ENCODE data around the gene LRP1. TPM values are rescaled to one million over a fixed set of nuclear protein-coding genes. Genes with fewer than 3 reads are reported as not detected.

The LRP1 gene
- total RNA-seq, 2 donors from 2014 or later = 1.3 to 5.9 TPM

DNA sequence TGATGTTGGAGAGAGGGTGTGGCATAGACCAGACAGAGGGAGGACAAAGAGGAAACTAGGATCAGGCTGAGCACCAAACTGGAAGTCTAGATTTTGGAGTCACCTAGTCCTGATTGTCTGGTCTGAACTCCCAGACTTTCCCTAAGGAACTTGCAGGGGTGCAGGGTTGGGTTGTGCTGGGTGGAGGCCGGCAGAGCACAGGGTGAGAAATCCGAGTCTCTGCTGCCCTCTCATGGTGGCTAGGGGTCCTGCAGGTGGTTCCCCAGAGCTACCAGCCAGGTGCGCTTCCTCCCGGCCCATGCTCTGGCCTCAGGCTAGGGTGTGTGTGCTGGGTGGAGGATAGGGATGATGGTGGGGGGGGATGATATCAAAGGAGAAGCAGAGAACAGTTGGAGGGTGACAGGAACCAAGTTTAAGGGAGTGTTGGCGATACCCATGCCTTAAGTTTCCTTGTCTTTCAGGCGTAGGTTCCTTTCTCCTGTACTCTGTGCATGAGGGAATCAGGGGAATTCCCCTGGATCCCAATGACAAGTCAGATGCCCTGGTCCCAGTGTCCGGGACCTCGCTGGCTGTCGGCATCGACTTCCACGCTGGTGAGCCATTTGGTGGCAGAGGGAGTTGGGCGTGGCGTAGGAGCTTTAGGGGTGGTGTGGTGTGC is 54.8 kb downstream of the LRP1 start:
- Mint-ChIP-seq H3K9me3 (no peaks in the 10 kb centered on the region), H3K27ac (no peak overlapping the region)
- peak; percentile 94 to 97 for ATAC-seq

GRCh38 chr12:57183939-57184725 is 55.8 kb downstream of the LRP1 start:
- H3K36me3 Mint-ChIP-seq = no peaks in the 10 kb centered on the region
- no peak for ATAC-seq
- no peak for DNase-seq (ENCODE audit: low spot score in 2 of 2)
- H3K9me3 Mint-ChIP-seq = no peaks in the 10 kb centered on the region
- H3K27ac Mint-ChIP-seq = no peak overlapping the region

More for the DNA sequence above, 54.8 kb downstream of the LRP1 start:
- DNase-seq (ENCODE audit: low spot score in 2 of 2) = peak; percentile 75 to 87
- no peaks in the 10 kb centered on the region for H3K36me3 Mint-ChIP-seq

DNA sequence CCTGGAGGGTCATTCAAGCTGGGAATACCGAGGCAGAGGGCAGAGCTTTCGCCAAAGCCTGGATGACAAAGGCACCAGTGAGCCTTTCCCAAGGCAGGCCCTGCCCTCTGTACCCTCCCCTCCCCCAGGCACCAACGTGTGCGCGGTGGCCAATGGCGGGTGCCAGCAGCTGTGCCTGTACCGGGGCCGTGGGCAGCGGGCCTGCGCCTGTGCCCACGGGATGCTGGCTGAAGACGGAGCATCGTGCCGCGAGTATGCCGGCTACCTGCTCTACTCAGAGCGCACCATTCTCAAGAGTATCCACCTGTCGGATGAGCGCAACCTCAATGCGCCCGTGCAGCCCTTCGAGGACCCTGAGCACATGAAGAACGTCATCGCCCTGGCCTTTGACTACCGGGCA is 57.1 kb downstream of the LRP1 start:
- DNase-seq (ENCODE audit: low spot score in 2 of 2) = no peak
- no peaks in the 10 kb centered on the region for H3K9me3 Mint-ChIP-seq
- H3K27ac Mint-ChIP-seq = no peak overlapping the region
- ATAC-seq = no peak
- no peaks in the 10 kb centered on the region for H3K36me3 Mint-ChIP-seq

- Mint-ChIP-seq H3K9me3 (no peaks in the 10 kb centered on the region), H3K27ac (no peak overlapping the region), H3K36me3 (no peaks in the 10 kb centered on the region)
- ATAC-seq = no peak
- no peak for DNase-seq (ENCODE audit: low spot score in 2 of 2)
Observed at GRCh38 chr12:57185906-57186508, 57.7 kb downstream of the LRP1 start.

DNA sequence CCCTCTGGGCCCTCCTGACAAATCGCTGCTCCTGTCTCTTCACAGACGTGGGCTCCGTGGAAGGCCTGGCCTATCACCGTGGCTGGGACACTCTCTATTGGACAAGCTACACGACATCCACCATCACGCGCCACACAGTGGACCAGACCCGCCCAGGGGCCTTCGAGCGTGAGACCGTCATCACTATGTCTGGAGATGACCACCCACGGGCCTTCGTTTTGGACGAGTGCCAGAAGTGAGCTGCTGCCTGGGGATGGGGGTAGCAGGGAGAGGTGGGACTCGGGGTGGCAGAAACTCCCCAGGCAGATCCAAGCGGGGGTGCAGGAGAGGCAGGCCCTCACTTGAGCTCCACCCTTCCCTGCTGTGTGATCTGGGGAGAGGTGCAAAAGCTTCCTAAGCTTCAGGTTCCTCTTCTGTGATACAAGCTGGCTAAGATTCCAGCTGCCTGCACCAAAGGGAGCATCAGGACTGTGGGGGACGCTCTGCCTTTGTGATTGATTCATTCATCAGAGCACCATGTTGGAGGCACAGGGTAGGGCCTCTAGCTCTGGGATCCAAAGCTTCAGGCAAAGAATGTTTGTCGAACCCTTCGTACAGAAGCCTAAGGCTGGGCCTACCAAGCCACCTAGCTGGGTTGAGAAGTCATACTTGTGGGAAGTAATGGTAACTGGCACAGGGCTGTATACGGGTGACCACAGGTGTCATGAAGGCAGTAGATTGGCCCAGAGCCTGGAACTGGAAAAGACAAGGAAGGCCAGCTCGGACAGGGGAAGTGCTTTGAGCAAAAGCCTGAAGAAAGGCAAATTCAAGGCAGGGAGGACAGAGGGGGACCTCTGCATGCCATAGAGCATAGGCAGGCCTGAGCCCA is 59.2 kb downstream of the LRP1 start:
- ATAC-seq (no peak), DNase-seq (ENCODE audit: low spot score in 2 of 2) (no peak)
- Mint-ChIP-seq H3K36me3 (no peaks in the 10 kb centered on the region), H3K9me3 (no peaks in the 10 kb centered on the region), H3K27ac (peak overlapping the region in 1 of 2 donors; percentile 65)

- no peak for DNase-seq (ENCODE audit: low spot score in 2 of 2)
- H3K27ac Mint-ChIP-seq = peak overlapping the region in 1 of 2 donors; percentile 9
- no peak for ATAC-seq
- H3K36me3 Mint-ChIP-seq = no peaks in the 10 kb centered on the region
- H3K9me3 Mint-ChIP-seq = no peaks in the 10 kb centered on the region
Observed at GRCh38 chr12:57188090-57188425, 59.8 kb downstream of the LRP1 start.

- no peak overlapping the region for H3K27ac Mint-ChIP-seq
- no peak for ATAC-seq
- no peaks in the 10 kb centered on the region for H3K9me3 Mint-ChIP-seq
Observed at GRCh38 chr12:57190037-57190436, 61.8 kb downstream of the LRP1 start.

GRCh38 chr12:57190821-57191220 is 62.5 kb downstream of the LRP1 start:
- no peaks in the 10 kb centered on the region for H3K9me3 Mint-ChIP-seq
- H3K27ac Mint-ChIP-seq = no peak overlapping the region
- ATAC-seq (no peak), DNase-seq (ENCODE audit: low spot score in 2 of 2) (no peak)
- no peaks in the 10 kb centered on the region for H3K36me3 Mint-ChIP-seq

More at GRCh38 chr12:57190037-57190436, 61.8 kb downstream of the LRP1 start:
- H3K36me3 Mint-ChIP-seq = no peaks in the 10 kb centered on the region
- DNase-seq (ENCODE audit: low spot score in 2 of 2) = no peak

GRCh38 chr12:57191410-57191809 is 63.1 kb downstream of the LRP1 start:
- no peak for DNase-seq (ENCODE audit: low spot score in 2 of 2)
- H3K27ac Mint-ChIP-seq = no peak overlapping the region
- ATAC-seq = no peak
- H3K9me3 Mint-ChIP-seq = no peaks in the 10 kb centered on the region
- no peaks in the 10 kb centered on the region for H3K36me3 Mint-ChIP-seq

DNA sequence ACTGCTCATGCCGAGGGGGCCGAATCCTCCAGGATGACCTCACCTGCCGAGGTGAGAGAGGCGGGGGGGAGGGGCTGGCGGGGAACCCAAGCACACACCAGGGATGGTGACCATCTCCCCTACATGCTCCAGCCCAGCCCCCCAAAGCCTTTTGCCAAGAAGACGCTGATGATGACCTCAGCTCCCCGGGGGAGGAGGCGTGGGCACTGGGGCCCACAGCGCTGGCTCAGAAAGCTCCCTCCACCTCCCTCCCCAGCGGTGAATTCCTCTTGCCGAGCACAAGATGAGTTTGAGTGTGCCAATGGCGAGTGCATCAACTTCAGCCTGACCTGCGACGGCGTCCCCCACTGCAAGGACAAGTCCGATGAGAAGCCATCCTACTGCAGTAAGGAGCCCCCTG is 64.6 kb downstream of the LRP1 start:
- Mint-ChIP-seq H3K9me3 (no peaks in the 10 kb centered on the region), H3K27ac (no peak overlapping the region), H3K36me3 (no peaks in the 10 kb centered on the region)
- no peak for DNase-seq (ENCODE audit: low spot score in 2 of 2)
- no peak for ATAC-seq

DNA sequence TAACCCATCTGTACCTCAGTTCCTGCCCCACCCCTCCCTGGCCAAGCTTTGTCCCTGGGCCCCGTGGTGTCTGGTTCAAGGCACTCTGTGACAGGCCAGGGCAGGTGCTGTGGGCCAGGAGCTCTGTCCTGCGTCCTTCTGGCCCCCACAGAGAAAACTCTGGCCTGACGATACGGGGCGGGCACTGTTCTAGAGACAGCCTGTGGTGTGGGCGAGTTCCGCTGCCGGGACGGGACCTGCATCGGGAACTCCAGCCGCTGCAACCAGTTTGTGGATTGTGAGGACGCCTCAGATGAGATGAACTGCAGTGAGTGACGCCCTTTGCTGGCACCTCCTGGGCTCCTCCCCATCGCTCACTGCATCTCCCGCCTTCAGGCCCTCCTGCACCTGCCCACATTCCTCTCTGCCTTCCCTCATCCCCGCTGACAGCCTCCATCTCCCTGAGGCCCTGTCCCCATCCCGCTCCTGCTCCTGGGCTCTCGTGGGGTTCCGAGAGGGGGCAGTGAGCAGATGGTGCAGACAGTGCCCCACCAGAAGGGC is 65.5 kb downstream of the LRP1 start:
- H3K27ac Mint-ChIP-seq = no peak overlapping the region
- DNase-seq (ENCODE audit: low spot score in 2 of 2) = no peak
- H3K9me3 Mint-ChIP-seq = no peaks in the 10 kb centered on the region
- ATAC-seq = no peak
- H3K36me3 Mint-ChIP-seq = no peaks in the 10 kb centered on the region

DNA sequence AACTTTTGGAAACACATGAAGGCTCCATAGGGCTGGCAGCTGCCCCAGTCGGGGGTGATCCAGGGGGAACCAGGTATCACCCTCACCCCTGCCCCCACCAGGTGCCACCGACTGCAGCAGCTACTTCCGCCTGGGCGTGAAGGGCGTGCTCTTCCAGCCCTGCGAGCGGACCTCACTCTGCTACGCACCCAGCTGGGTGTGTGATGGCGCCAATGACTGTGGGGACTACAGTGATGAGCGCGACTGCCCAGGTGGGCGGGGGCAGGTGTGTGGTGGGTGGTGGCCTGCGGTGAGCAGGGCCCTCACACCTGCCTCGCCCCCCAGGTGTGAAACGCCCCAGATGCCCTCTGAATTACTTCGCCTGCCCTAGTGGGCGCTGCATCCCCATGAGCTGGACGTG is 66.0 kb downstream of the LRP1 start:
- Mint-ChIP-seq H3K27ac (no peak overlapping the region), H3K36me3 (no peaks in the 10 kb centered on the region), H3K9me3 (no peaks in the 10 kb centered on the region)
- DNase-seq (ENCODE audit: low spot score in 2 of 2) (no peak), ATAC-seq (no peak)

DNA sequence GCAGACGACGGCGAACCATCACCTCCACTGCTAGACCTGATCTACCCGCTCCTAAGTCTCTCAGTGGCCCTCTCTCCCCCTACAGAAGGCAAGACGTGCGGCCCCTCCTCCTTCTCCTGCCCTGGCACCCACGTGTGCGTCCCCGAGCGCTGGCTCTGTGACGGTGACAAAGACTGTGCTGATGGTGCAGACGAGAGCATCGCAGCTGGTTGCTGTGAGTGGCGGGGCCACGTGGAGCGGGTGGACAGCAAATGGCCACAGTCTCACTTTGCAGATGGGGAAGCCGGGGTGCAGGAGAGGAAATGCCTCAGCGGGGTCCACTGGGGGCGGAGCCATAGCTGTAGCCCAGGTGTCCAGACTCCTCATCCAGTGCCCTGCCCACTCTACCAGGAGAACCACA is 66.9 kb downstream of the LRP1 start:
- ATAC-seq = no peak
- Mint-ChIP-seq H3K36me3 (no peaks in the 10 kb centered on the region), H3K9me3 (no peaks in the 10 kb centered on the region), H3K27ac (no peak overlapping the region)
- no peak for DNase-seq (ENCODE audit: low spot score in 2 of 2)

DNA sequence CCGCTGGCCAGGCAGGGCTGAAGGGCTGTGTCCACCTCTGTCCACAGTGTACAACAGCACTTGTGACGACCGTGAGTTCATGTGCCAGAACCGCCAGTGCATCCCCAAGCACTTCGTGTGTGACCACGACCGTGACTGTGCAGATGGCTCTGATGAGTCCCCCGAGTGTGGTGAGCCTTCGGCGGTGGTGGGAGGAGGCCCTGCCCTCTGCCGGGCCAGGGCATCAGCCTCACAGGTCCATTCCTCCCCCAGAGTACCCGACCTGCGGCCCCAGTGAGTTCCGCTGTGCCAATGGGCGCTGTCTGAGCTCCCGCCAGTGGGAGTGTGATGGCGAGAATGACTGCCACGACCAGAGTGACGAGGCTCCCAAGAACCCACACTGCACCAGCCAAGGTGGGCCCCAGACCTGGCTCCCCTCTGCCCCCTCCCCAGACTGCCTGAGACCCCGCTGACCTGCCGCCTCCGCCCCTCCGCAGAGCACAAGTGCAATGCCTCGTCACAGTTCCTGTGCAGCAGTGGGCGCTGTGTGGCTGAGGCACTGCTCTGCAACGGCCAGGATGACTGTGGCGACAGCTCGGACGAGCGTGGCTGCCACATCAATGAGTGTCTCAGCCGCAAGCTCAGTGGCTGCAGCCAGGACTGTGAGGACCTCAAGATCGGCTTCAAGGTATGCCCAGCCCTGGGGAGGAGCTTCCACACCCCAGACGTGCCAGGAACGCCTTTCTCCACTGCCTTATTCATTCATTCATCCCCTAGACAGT is 67.5 kb downstream of the LRP1 start:
- ATAC-seq = no peak
- no peaks in the 10 kb centered on the region for H3K36me3 Mint-ChIP-seq

DNA sequence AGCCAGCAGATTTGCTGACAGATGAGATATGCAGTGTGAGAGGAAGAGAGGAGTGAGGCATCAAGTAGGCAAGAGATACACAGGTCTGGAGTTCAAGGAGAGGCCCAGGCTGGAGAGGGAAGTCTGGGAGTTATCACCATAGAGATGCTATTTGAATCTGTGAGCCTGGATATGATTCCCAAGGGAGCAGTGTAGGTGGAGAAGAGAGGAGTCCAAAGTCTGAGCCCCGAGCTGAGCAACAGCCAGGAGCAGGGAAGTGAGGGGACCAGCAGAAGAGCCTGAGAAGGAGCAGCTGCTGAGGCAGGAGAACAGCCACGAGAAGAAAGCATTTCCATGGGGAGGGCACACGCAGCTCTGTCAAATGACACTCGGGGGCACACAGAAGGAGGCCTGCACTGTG is 68.2 kb downstream of the LRP1 start:
- DNase-seq (ENCODE audit: low spot score in 2 of 2) (no peak), ATAC-seq (no peak)
- no peaks in the 10 kb centered on the region for H3K9me3 Mint-ChIP-seq
- no peaks in the 10 kb centered on the region for H3K36me3 Mint-ChIP-seq
- H3K27ac Mint-ChIP-seq = no peak overlapping the region

More for the DNA sequence above, 67.5 kb downstream of the LRP1 start:
- no peaks in the 10 kb centered on the region for H3K9me3 Mint-ChIP-seq
- H3K27ac Mint-ChIP-seq = no peak overlapping the region
- no peak for DNase-seq (ENCODE audit: low spot score in 2 of 2)

DNA sequence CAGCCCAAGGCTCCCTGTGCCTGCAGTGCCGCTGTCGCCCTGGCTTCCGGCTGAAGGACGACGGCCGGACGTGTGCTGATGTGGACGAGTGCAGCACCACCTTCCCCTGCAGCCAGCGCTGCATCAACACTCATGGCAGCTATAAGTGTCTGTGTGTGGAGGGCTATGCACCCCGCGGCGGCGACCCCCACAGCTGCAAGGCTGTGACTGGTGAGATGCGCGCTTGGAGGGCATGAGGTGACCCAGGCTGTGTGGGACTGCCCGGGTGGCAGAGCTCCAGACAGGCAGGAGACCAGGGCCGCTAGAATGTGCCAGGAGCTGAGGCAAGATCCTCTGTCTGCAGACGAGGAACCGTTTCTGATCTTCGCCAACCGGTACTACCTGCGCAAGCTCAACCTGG is 68.7 kb downstream of the LRP1 start:
- DNase-seq (ENCODE audit: low spot score in 2 of 2) (no peak), ATAC-seq (no peak)
- Mint-ChIP-seq H3K27ac (no peak overlapping the region), H3K36me3 (no peaks in the 10 kb centered on the region), H3K9me3 (no peaks in the 10 kb centered on the region)
